RWPE1 (cell line): ENCODE results near the gene DMBT1.

Source experiments
- CTCF ChIA-PET: fragments of 350-600 bp; sonication (Branson Sonifier 250); formaldehyde crosslinking; extraction: SDS; loops from one replicate; lab custom pipeline; 2021; lab: Yijun Ruan, JAX
- POLR2A ChIA-PET: fragments of 400-600 bp; formaldehyde crosslinking; extraction: SDS; loops from one replicate; lab custom pipeline; 2020; ENCODE audit warnings: antibody characterized with exemption; ENCODE audit not compliant: low non-redundant PET; lab: Yijun Ruan, JAX
- DNase-seq: peaks from one replicate; pipeline ENCODE4 v3.0.0; 2012; ENCODE audit warnings: low spot score
- H3K27ac ChIP-seq: fragments of 450-650 bp; 2 replicates; pipeline ENCODE4 v1.5.1; 2017
- TF ChIP-seq, protein P1 (sequence below): fragments of 450-650 bp; conservative IDR thresholded peaks from 2 replicates; pipeline ENCODE4 v1.5.1; 2017; ENCODE audit warnings: low read depth, mild to moderate bottlenecking

Gene DMBT1

DNA sequence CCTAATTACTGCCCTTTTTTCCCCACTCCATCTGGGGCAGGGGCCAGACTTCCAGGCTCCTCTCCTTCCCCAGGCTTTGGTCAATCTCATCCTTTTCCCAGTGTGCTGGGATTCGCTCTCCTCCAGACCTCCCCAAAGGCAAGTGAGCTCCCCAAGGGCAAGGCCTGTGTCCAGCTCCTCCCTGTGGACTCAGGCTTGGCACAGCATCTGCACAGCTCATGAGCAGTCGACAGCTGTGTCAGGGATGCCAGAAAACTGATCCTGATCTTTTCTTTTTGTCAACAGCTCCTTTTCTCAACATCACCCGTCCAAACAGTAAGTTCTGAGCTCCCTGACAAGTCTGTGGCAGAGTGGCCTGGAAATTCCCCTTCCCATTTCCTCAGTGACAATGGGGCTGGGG lies 72.0 kb downstream of the DMBT1 start:
- TF ChIP-seq, protein P1, sequence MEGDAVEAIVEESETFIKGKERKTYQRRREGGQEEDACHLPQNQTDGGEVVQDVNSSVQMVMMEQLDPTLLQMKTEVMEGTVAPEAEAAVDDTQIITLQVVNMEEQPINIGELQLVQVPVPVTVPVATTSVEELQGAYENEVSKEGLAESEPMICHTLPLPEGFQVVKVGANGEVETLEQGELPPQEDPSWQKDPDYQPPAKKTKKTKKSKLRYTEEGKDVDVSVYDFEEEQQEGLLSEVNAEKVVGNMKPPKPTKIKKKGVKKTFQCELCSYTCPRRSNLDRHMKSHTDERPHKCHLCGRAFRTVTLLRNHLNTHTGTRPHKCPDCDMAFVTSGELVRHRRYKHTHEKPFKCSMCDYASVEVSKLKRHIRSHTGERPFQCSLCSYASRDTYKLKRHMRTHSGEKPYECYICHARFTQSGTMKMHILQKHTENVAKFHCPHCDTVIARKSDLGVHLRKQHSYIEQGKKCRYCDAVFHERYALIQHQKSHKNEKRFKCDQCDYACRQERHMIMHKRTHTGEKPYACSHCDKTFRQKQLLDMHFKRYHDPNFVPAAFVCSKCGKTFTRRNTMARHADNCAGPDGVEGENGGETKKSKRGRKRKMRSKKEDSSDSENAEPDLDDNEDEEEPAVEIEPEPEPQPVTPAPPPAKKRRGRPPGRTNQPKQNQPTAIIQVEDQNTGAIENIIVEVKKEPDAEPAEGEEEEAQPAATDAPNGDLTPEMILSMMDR = no peak
- ChIA-PET POLR2A (no interaction called here), CTCF (interaction anchor here (0.6 to 0.7 kb wide), 2 partner anchors 334 to 338 kb away, joined by 3 to 4 read pairs; no protein-coding TSS in a partner anchor)
- DNase-seq = no peak
- H3K27ac ChIP-seq = no peak overlapping the region

DNA sequence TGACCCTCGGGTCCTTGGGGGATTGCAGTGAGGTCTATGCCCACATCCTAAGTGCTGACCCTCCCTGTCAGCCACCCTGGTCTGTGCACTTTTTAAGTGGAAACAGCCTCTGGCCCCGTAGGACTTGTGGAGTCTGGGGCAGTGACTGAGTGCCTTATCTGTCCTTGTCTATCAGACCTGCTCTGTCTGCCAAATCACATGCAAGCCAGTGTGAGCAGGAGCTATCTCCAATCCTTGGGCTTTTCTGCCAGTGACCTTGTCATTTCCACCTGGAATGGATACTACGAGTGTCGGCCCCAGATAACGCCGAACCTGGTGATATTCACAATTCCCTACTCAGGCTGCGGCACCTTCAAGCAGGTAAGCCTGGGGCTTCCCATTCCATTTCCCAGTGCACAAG lies 76.4 kb downstream of the DMBT1 start:
- ChIA-PET POLR2A (no interaction called here), CTCF (no interaction called here)
- TF ChIP-seq, protein P1 = no peak

DNA sequence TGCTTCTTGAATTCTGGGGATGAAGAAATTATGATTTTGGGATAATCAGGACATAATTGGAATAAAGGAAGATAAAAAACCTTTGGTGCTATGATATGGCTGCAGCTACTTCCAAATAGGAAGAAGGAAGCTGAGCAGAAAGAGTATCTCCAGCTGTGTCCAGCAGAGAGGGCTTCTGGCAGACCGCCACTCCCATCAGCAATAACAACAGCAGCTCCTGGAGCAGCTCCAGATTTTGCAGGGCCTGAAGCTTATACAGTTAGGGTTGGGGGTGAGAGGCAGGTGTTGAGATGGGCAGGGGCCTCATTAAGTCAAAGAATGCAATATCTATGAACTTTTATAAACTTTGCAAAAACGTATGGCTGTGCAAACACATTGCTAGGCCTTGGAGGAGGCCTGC lies 76.8 kb downstream of the DMBT1 start:
- ChIA-PET CTCF (no interaction called here), POLR2A (no interaction called here)
- no peak for DNase-seq
- H3K27ac ChIP-seq = no peak overlapping the region
- TF ChIP-seq, protein P1 = no peak

More for the DNA sequence above, 76.4 kb downstream of the DMBT1 start:
- no peak overlapping the region for H3K27ac ChIP-seq
- DNase-seq = no peak

DNA sequence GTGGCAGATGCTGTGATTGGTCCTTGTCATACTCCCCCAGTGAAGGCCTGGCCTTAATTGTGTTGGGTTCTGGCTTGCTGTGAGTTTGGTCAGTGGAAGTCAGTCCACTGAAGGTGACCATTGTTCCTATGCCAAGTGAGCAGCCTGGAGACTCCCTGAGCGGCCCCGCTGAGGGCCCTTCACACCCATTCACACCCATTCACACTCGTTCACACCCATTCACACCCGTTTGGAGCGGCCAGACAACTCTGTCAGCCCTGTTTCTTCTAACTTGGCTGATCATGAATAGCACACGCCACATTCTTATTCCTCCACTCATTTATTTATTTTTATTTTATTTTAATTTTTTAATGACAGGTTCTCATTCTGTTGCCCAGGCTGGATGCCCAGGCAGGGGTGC lies 77.6 kb downstream of the DMBT1 start:
- TF ChIP-seq, protein P1 = no peak
- no peak overlapping the region for H3K27ac ChIP-seq
- CTCF ChIA-PET = interaction anchor here (0.6 kb wide), 1 partner anchor 432 kb away, joined by 3 read pairs; no protein-coding TSS in a partner anchor
- no peak for DNase-seq
- POLR2A ChIA-PET = no interaction called here

DNA sequence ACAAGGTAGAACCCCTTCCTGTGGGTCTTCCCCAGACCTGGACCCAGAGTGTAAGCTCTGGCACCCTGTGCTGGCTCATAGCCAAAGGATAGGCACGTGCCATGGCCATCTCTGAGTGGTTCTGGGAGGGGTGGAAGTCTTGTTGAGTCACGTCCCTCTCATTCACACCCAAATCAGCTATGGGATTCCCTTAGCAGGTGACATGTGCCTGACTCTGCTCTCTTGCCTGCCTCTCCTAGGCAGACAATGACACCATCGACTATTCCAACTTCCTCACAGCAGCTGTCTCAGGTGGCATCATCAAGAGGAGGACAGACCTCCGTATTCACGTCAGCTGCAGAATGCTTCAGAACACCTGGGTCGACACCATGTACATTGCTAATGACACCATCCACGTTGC lies 79.2 kb downstream of the DMBT1 start:
- POLR2A ChIA-PET = no interaction called here
- no peak for DNase-seq
- TF ChIP-seq, protein P1 = no peak
- no peak overlapping the region for H3K27ac ChIP-seq
- CTCF ChIA-PET = interaction anchor here (0.5 to 1.3 kb wide), 2 partner anchors 9 to 373 kb away, joined by 3 to 4 read pairs; no protein-coding TSS in a partner anchor

DNA sequence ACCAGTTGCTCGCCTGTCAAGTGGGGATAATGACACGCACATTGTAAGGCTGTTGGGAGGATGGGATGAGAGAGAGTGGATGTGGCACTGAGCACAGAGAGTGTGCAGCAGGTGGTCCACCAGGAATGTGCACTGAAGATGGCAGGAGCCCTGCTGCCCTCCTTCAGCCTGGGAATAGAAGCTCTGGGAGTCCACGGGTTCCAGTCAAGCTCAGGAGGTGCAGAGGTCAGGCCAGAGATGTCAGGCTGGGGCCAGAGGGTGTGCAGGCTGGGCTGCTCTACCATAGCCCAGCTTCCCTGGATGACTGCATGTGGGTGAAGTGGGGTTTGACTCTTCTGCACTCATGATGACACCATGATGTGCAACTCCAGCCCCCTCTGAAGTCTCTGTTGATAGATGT lies 80.4 kb downstream of the DMBT1 start:
- ChIA-PET CTCF (interaction anchor here (1.3 kb wide), 1 partner anchor 8 kb away, joined by 4 read pairs; no protein-coding TSS in a partner anchor), POLR2A (no interaction called here)
- TF ChIP-seq, protein P1 = no peak
- H3K27ac ChIP-seq = no peak overlapping the region
- DNase-seq = no peak
